H9 (cell line): ENCODE measurements around the gene AFAP1L2. TPM values are rescaled to one million over a fixed set of nuclear protein-coding genes. Genes with fewer than 3 reads are reported as not detected.

Source experiments
- DNase-seq: peaks from one replicate; pipeline ENCODE4 v3.0.0-alpha.2; 2017
- H2AFZ ChIP-seq: one replicate; pipeline ENCODE4 v1.6.1; 2013; ENCODE audit warnings: mild to moderate bottlenecking, low read length, control low read depth, moderate library complexity
- H2AK5ac ChIP-seq: 2 replicates; pipeline ENCODE4 v1.6.1; 2013; ENCODE audit warnings: low read length, control low read depth, mixed read lengths; ENCODE audit not compliant: insufficient read length
- H2BK120ac ChIP-seq: one replicate; pipeline ENCODE4 v1.6.1; 2013; ENCODE audit warnings: low read depth, mild to moderate bottlenecking, low read length, control low read depth, inconsistent platforms; ENCODE audit not compliant: poor library complexity, severe bottlenecking
- H2BK12ac ChIP-seq: 2 replicates; pipeline ENCODE4 v1.6.1; 2013; ENCODE audit warnings: low read length, control low read depth, mixed read lengths, low read depth; ENCODE audit not compliant: insufficient read length
- H2BK15ac ChIP-seq: 2 replicates; pipeline ENCODE4 v1.6.1; 2013; ENCODE audit warnings: low read depth, low read length, control low read depth
- H2BK20ac ChIP-seq: one replicate; pipeline ENCODE4 v1.6.1; 2013; ENCODE audit warnings: low read depth, mild to moderate bottlenecking, low read length, control low read depth, inconsistent platforms; ENCODE audit not compliant: poor library complexity, severe bottlenecking
- H2BK5ac ChIP-seq: 2 replicates; pipeline ENCODE4 v1.6.1; 2013; ENCODE audit warnings: low read length, control low read depth, mixed read lengths; ENCODE audit not compliant: insufficient read length
- H3K14ac ChIP-seq: 2 replicates; pipeline ENCODE4 v1.6.1; 2013; ENCODE audit warnings: low read length, control low read depth; ENCODE audit not compliant: insufficient read depth
- H3K18ac ChIP-seq: 2 replicates; pipeline ENCODE4 v1.6.1; 2013; ENCODE audit warnings: low read depth, mild to moderate bottlenecking, mixed read lengths, low read length, control low read depth; ENCODE audit not compliant: insufficient read length
- H3K23ac ChIP-seq: 2 replicates; pipeline ENCODE4 v1.6.1; 2013; ENCODE audit warnings: low read length, control low read depth, mixed read lengths, low read depth; ENCODE audit not compliant: insufficient read length
- H3K23me2 ChIP-seq: 2 replicates; pipeline ENCODE4 v1.6.1; 2013; ENCODE audit warnings: low read depth, mild to moderate bottlenecking, mixed read lengths, low read length, control low read depth; ENCODE audit not compliant: insufficient read length, poor library complexity, severe bottlenecking
- H3K27ac ChIP-seq: 2 replicates; pipeline ENCODE4 v1.5.1; 2013; ENCODE audit warnings: low read length, control low read depth, mixed read lengths, low read depth; ENCODE audit not compliant: insufficient read length
- H3K27me3 ChIP-seq: 2 replicates; pipeline ENCODE4 v1.6.1; 2013; ENCODE audit warnings: low read length, control low read depth, inconsistent platforms; ENCODE audit not compliant: insufficient read depth
- H3K4ac ChIP-seq: 2 replicates; pipeline ENCODE4 v1.6.1; 2013; ENCODE audit warnings: low read depth, mild to moderate bottlenecking, control low read depth, inconsistent platforms, low read length, moderate library complexity
- H3K4me1 ChIP-seq: 2 replicates; pipeline ENCODE4 v1.6.1; 2013; ENCODE audit warnings: low read length, control low read depth, inconsistent platforms; ENCODE audit not compliant: insufficient read depth
- H3K4me2 ChIP-seq: 2 replicates; pipeline ENCODE4 v1.6.1; 2013; ENCODE audit warnings: low read length, control low read depth, mixed read lengths; ENCODE audit not compliant: insufficient read length, insufficient read depth
- H3K56ac ChIP-seq: 2 replicates; pipeline ENCODE4 v1.6.1; 2013; ENCODE audit warnings: low read depth, mild to moderate bottlenecking, mixed read lengths, low read length, control low read depth; ENCODE audit not compliant: insufficient read length
- H3K79me1 ChIP-seq: 2 replicates; pipeline ENCODE4 v1.6.1; 2013; ENCODE audit warnings: low read depth, mild to moderate bottlenecking, moderate library complexity, low read length, control low read depth, inconsistent platforms; ENCODE audit not compliant: insufficient read depth, poor library complexity, severe bottlenecking
- H3K79me2 ChIP-seq: 2 replicates; pipeline ENCODE4 v1.6.1; 2013; ENCODE audit warnings: low read length, control low read depth, inconsistent platforms; ENCODE audit not compliant: insufficient read depth
- H3K9ac ChIP-seq: 2 replicates; pipeline ENCODE4 v1.6.1; 2013; ENCODE audit warnings: low read length, control low read depth, mixed read lengths; ENCODE audit not compliant: insufficient read length; ENCODE audit errors: extremely low read depth
- H3K9me3 ChIP-seq: one replicate; pipeline ENCODE4 v1.6.1; 2013; ENCODE audit warnings: low read depth, low read length, inconsistent platforms; ENCODE audit not compliant: control insufficient read depth
- H3T11ph ChIP-seq: one replicate; pipeline ENCODE4 v1.6.1; 2013; ENCODE audit warnings: mild to moderate bottlenecking, low read length, control low read depth, inconsistent platforms
- H4K20me1 ChIP-seq: one replicate; pipeline ENCODE4 v1.6.1; 2013; ENCODE audit not compliant: control insufficient read depth, insufficient read length, insufficient read depth
- H4K5ac ChIP-seq: 2 replicates; pipeline ENCODE4 v1.6.1; 2013; ENCODE audit warnings: low read depth, mild to moderate bottlenecking, mixed read lengths, low read length, control low read depth; ENCODE audit not compliant: insufficient read length
- H4K8ac ChIP-seq: replicated peaks from 2 replicates; pipeline ENCODE4 v1.6.1; 2013; ENCODE audit warnings: low read length, control low read depth, mixed read lengths, low read depth; ENCODE audit not compliant: insufficient read length
- H4K91ac ChIP-seq: 2 replicates; pipeline ENCODE4 v1.6.1; 2013; ENCODE audit warnings: low read depth, mild to moderate bottlenecking, moderate library complexity, mixed read lengths, low read length, control low read depth; ENCODE audit not compliant: insufficient read length
- H3K27ac Mint-ChIP-seq, 3 experiments: 2 replicates in 2 of 3; 3 replicates in 1 of 3; pipeline ENCODE4 v1.8.0; 2020 to 2021; ENCODE audit warnings: mixed read lengths in 3 of 3, mild to moderate bottlenecking in 1 of 3, moderate library complexity in 1 of 3
- H3K27me3 Mint-ChIP-seq: 2 replicates; pipeline ENCODE4 v1.8.0; 2021; ENCODE audit warnings: low read depth, mild to moderate bottlenecking, moderate library complexity, mixed read lengths
- H3K36me3 Mint-ChIP-seq, 3 experiments: 2 replicates in 2 of 3; 3 replicates in 1 of 3; pipeline ENCODE4 v1.8.0; 2020 to 2021; ENCODE audit warnings: low read depth in 3 of 3, mixed read lengths in 3 of 3; ENCODE audit not compliant: insufficient read depth in 1 of 3
- H3K4me1 Mint-ChIP-seq, 2 experiments: 2 replicates each; pipeline ENCODE4 v1.8.0; 2020; ENCODE audit warnings: mixed read lengths in 2 of 2
- H3K4me3 Mint-ChIP-seq, 2 experiments: 2 replicates in 1 of 2; 3 replicates in 1 of 2; pipeline ENCODE4 v1.8.0; 2020 to 2021; ENCODE audit warnings: mild to moderate bottlenecking in 2 of 2, mixed read lengths in 2 of 2, moderate library complexity in 1 of 2
- H3K9me3 Mint-ChIP-seq, 2 experiments: 2 replicates in 1 of 2; 3 replicates in 1 of 2; pipeline ENCODE4 v1.8.0; 2020; ENCODE audit warnings: mild to moderate bottlenecking in 2 of 2, mixed read lengths in 2 of 2, moderate library complexity in 1 of 2
- WGBS: extraction: QIAGEN DNeasy Blood & Tissue Kit; methylation state at CpG from one replicate; pipeline ENCODE4 v1.1.7; 2013; ENCODE audit warnings: missing lambda C conversion rate, low lambda C conversion rate, mixed read lengths; ENCODE audit not compliant: insufficient read length; ENCODE audit errors: extremely low coverage; 5-methylcytosine and 5-hydroxymethylcytosine counted together
- total RNA-seq: library from RNA; stranded (reverse); gene quantifications from 2 replicates; pipeline ENCODE4 v1.2.1, GENCODE V29; 2021
- TF ChIP-seq, protein P1 (sequence below): fragments of 200-600 bp; sonication (generic); conservative IDR thresholded peaks from 3 replicates; pipeline ENCODE4 v1.8.0; 2021; ENCODE audit warnings: antibody characterized with exemption, mild to moderate bottlenecking

The AFAP1L2 gene
- total RNA-seq, 1 experiment from 2014 or later, result 0.77 TPM

DNA sequence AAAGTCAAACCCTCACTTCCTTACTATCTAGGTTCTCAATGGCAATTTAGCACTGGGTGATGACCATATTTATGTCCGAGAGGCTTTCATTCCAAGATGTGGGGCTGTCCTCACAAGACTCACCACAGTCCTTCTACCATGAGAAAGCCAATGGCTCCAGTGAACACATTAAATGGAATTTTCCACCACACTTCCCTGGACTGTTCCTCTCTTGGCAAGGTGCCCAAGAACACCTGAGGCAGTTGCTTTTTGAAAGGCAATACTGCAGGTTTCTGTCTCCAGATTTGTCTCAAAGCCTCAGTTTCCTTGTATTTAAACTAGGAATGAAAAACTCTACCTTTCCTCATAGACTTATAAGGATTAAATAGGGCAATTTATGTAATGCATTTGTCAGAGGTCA lies 24.2 kb downstream of the AFAP1L2 start:
- no peak overlapping the region for H3K4ac ChIP-seq
- TF ChIP-seq, protein P1, sequence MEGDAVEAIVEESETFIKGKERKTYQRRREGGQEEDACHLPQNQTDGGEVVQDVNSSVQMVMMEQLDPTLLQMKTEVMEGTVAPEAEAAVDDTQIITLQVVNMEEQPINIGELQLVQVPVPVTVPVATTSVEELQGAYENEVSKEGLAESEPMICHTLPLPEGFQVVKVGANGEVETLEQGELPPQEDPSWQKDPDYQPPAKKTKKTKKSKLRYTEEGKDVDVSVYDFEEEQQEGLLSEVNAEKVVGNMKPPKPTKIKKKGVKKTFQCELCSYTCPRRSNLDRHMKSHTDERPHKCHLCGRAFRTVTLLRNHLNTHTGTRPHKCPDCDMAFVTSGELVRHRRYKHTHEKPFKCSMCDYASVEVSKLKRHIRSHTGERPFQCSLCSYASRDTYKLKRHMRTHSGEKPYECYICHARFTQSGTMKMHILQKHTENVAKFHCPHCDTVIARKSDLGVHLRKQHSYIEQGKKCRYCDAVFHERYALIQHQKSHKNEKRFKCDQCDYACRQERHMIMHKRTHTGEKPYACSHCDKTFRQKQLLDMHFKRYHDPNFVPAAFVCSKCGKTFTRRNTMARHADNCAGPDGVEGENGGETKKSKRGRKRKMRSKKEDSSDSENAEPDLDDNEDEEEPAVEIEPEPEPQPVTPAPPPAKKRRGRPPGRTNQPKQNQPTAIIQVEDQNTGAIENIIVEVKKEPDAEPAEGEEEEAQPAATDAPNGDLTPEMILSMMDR, result no peak

More for the DNA sequence above, 24.2 kb downstream of the AFAP1L2 start:
- H4K8ac ChIP-seq, result no peak overlapping the region
- no peak overlapping the region for H2BK15ac ChIP-seq
- H4K20me1 ChIP-seq, result no peaks in the 10 kb centered on the region
- Mint-ChIP-seq H3K4me3 (no peak overlapping the region), H3K36me3 (no peaks in the 10 kb centered on the region), H3K9me3 (no peaks in the 10 kb centered on the region), H3K27me3 (peaks cover 10% of the 10 kb centered on the region; the same call in 1 of the 2 replicates), H3K27ac (no peak overlapping the region), H3K4me1 (peaks cover 0 to 3% of the 10 kb centered on the region in 2 experiments; a peak in 1 of 4 replicates)
- no peak overlapping the region for H3K56ac ChIP-seq
- no peaks in the 10 kb centered on the region for H3K27me3 ChIP-seq
- H2BK120ac ChIP-seq, result no peak overlapping the region
- H4K5ac ChIP-seq, result no peak overlapping the region
- no peak overlapping the region for H3K4me2 ChIP-seq
- no peak overlapping the region for H3K27ac ChIP-seq
- no peaks in the 10 kb centered on the region for H3K9me3 ChIP-seq
- H3K23me2 ChIP-seq, result no peaks in the 10 kb centered on the region
- no peak overlapping the region for H3K23ac ChIP-seq
- no peak overlapping the region for H3K18ac ChIP-seq
- H2AK5ac ChIP-seq, result no peak overlapping the region
- H3K14ac ChIP-seq, result no peak overlapping the region
- H3K79me1 ChIP-seq, result no peaks in the 10 kb centered on the region
- H4K91ac ChIP-seq, result no peak overlapping the region
- H2BK12ac ChIP-seq, result no peak overlapping the region
- H2AFZ ChIP-seq, result no peak overlapping the region
- H3K9ac ChIP-seq, result no peak overlapping the region
- H3K79me2 ChIP-seq, result no peaks in the 10 kb centered on the region
- H3K4me1 ChIP-seq, result no peaks in the 10 kb centered on the region
- DNase-seq, result no peak
- no CpG with 5 or more reads among the region's 1 CpG for WGBS
- no peak overlapping the region for H2BK20ac ChIP-seq
- no peak overlapping the region for H2BK5ac ChIP-seq
- H3T11ph ChIP-seq, result no peak overlapping the region
